HG03135 (cell line): ENCODE measurements around the gene SLC41A1.
A peak's percentile ranks its signal among the peaks of the same experiment; 100 is the strongest.

Experiments
- ATAC-seq: cut with Tn5 transposase; IDR thresholded peaks from one replicate; pipeline ENCODE4 v1.9.1; 2021; ENCODE audit warnings: mild to moderate bottlenecking, moderate library complexity; ENCODE audit not compliant: unreplicated experiment

The SLC41A1 gene

DNA sequence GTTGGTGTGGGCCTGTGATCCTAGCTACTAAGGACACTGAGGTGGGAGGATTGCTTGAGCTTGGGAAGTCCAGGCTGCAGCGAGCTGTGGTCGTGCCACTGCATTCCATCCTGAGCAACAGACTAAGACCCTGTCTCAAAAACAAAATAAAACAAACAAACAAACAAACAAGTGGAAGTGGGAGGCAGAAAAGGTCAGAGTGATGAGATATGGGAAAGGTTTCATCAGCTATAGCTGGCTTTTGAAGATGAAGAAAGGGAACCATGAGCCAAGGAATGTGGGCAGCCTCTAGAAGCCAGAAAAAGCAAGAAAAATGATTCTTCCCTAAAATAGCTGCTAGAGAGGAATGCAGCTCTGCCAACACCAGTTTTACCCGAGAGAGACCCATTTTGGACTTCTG is 52.4 kb downstream of the SLC41A1 start:
- no peak for ATAC-seq

- no peak for ATAC-seq
These were observed 56.4 kb downstream of the SLC41A1 start for GRCh38 chr1:205756552-205756951.

GRCh38 chr1:205754857-205755256 is 58.1 kb downstream of the SLC41A1 start:
- ATAC-seq: no peak

DNA sequence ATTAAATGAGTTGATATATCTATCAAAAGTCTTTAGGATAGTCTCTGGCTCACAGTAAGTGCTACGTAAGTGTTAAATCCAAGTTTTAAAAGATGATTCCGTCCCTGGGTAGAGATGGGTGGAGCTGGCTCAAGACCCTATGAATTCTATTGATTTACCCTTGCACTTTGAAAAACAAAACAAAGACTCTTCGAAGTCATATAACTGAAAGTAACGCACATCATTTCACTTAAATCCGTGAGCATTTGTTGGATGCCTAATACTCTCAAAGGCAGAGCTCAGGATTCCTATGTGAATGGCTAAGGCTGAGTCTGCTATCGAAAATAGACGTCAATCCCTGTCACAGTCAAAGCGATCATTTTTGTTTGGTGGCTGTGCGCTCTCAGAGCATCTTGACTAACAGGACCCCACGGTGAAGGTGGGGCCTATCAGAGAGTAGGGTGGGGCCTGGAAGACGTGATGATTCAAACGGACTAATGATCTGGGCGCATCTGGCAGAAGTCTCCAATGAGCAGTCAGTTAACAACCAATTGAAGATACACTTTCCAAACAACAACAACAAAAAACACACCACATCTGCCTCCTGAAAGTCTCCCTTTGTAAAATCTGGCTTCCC is 61.9 kb downstream of the SLC41A1 start:
- ATAC-seq: no peak

DNA sequence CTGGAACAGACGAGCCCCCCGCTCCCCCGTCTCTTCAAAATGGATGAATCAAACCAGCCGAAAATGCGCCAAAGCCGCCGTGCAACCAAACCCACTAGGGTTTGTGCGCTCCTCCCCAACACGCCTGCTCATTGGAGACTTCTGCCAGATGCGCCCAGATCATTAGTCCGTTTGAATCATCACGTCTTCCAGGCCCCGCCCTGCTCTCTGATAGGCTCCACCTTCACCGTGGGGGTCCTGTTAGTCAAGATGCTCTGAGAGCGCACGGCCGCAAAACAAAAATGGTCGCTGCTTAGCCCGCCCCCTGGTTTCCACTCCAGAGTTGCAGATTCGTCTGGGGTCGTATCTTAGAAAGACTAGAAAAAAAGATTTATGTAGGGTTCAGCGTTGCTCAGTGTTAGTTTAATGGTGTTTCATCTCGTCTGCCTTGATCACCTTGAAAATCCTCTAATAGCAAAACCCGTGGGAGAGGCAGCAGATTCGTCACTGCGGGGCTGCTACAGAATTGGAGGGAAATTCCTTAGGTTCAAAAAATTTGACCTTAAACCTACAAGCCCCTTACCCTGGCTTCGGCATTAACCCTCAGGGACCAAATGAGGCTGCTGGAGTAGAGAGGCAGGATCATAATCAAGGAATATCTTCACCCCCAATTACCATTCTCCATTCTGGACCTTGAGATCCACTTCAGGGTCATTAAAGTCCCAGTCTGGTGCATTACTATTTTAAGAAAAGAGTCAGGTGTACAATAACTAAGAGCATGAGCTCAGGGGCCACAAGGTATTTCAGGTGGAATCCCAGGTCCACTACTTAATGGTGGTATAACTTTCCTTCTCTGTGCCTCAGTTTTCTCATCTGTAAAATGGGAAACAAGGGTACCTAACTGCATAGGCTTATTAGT is 62.6 kb downstream of the SLC41A1 start, which contains the start of gene NUCKS1:
Gene NUCKS1 (minus strand): TSS at position 45 of the 898 bp plus-strand sequence. CDS start 209 bp downstream, outside the sequence.
- peak; percentile 79 for ATAC-seq

- ATAC-seq: peak; percentile 72
These were observed 63.5 kb downstream of the SLC41A1 start for GRCh38 chr1:205749234-205750137.

- peak; percentile 16 for ATAC-seq
These were observed 64.4 kb downstream of the SLC41A1 start for GRCh38 chr1:205748403-205749233.

DNA sequence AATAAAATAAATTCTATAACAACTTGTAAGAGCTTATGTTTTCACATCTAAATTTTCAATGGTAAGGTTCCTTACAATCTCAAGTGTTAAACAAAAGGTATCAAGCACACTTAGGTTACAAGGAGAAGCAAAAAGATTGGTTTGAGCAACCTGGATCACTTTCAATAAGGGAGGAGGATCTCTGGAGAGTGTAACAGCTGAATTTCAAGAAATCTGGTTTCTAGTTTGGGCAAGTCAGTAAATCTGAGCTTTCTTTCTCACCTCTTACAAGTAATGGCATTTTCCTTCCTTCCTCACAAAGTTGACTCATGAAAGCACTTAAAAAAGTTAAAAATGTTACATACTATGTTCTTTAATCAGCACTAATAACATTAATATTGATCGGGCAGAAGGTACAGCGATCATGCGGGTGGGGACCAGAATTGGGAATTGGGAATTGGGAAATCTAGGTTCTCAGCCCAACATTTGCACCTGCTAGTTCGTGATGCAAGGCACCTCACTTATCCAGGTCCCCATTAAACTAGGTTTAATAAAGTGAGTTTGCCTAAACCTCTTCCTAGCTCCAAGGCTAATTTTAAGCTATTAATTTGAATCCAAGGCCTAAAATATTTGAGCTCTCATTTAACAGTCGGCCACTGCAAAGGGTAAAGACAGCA is 66.1 kb downstream of the SLC41A1 start:
- no peak for ATAC-seq

DNA sequence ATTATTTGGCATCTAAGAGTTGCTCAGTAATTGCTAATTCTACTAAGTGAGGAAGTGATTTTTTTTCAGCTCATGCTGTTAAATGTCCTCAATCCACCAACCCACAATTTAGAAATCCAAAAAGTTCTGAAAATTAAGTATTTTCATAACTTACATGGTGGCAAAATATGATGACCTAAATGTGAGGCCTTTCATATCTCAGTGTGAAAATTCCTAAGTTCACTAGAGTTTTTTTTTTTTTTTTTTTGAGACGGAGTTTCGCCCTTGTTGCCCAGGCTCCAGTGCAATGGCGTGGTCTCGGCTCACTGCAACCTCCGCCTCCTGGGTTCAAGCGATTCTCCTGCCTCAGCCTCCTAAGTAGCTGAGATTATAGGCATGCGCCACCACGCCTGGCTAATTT is 68.6 kb downstream of the SLC41A1 start:
- no peak for ATAC-seq

DNA sequence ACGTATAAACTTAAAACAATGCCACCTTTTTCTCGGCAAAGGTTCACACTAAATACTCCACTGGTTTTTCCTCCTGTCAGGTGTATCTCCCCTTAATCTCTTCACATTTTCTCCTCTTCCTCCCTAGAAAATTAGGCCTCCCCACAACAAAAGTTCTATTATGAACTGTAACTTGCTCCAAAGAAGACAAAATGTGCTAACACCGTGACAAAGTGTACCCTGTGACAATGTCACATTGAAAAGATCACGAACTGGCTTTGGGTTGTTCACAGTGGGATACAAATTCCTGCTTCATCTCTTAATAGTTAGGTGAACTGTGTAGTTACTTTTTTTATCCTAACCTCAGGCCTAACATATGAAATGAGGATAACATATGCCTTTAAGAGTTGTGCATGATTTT is 69.0 kb downstream of the SLC41A1 start:
- ATAC-seq: no peak

DNA sequence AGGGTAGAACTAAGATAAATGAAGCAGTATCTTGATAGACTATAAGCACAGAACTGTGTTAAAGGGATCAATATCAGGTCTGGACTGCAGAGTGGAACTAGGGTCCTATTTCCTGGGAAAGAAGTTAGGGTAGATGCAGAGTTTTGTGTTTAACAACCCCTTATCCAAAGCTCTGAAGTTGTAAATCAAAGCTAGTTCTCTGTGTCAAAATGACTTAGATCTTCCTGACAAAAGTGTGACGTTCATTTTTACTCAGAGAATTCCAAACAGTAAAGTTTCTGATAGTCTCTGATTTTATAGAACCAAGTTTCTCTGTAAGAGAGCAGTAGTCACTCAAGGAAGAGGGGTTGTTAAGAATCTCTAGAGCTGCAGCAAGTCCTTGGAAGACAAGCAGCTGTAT is 71.3 kb downstream of the SLC41A1 start:
- ATAC-seq: no peak

- no peak for ATAC-seq
These were observed 73.4 kb downstream of the SLC41A1 start for GRCh38 chr1:205739348-205740160.
